CD1c-positive myeloid dendritic cell (primary cell): Measurements from ENCODE around the gene CABP2.

Experiments
- DNase-seq: peaks from one replicate; pipeline ENCODE4 v3.0.0-alpha.2; 2016; ENCODE audit errors: extremely low spot score

The CABP2 gene

DNA sequence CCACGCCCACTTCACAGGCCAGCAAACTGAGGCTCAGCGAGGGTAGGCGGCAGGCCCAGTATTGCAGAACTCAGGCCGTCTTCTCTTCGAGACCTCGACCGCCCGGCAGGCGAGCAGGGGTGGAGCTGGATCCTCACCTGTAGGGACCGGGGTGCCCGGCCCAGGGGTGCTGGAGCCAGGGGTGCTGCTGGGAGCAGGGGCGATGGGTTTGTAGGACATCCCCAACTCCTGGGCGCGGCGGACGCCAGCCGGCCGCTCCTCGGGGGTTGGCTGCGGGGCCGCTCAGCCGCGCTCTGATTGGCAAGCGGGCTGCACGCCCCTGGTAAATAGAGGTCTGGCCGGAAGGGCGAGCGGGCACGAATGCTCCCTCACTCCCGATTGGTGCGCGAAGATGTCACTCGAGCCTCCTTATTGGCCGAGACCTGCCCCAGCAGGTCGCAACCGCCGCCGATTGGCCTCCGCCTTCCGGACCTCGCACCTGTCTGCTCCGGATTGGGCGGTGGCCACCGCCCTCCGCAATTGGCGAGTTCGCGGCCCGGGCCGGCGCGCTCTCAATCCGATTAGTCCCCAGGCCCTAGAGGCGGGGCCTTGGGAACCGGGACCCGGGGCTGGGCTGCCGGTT, 15.3 kb downstream of the CABP2 start, which contains the start of gene CDK2AP2:
CDK2AP2 (minus strand) TSS at position 299 of the 622 bp plus-strand sequence; CDS start at position 219, 80 bp downstream.
- DNase-seq = peak; percentile 99

DNA sequence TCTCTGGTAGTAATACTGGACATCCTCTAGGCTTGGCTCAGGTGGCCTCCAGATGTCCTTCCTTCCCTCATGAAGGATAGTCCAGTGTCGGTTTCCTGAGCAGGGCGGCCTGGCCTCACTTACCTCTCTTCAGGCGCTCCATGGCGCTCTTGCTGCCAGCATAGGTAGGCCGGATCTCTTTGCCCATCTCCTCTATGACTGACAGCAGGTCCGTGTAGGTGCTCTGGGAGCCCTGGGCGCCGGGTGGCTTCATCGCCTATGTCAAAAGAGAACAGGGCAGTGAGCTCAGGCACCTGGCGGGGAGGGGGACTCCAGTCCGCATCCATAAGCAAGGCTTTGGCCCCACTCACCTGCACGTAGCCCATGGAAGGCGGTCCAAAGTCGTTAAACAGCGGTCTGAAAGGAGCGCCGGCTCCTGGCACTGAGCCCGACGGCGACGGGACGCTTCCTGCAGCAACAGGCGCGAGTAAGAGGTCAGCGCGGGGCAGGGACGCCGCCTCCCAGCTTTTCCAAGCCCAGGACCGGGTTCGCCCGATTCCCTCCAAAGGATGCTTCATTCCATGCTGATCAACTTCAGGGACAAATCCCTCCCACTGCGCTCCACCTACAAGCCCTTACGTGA, 15.9 kb downstream of the CABP2 start:
- no peak for DNase-seq

DNA sequence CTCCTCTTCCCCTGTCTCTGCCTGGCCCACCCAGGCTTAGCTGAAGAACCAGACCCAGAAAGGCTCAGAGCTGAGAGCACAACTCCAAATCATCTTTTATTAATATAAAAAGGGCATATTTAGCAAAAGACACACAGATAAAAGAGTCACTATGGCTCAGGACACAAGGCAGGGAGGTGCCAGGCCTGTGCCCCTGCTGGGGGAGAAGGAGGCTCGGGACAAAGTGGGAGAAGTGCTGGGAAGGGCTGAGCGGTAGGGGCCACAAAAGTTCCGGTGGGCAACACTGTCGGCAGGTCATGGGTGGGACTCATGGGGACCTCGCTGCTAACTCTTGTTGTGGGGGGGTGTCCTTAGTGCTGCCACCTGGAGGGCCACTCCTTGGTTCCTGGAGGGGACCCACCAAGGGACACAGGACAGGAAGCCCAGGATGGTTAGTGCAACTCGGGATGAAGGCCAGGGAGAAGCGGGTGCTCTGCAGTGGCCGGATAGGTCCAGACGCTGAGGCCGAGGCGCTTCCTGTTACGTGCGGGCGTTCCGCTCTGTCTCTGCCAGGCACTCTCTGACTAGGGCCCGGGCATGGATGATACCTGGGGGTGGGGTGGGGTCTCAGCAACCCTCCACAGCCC, 16.7 kb downstream of the CABP2 start:
- no peak for DNase-seq

DNA sequence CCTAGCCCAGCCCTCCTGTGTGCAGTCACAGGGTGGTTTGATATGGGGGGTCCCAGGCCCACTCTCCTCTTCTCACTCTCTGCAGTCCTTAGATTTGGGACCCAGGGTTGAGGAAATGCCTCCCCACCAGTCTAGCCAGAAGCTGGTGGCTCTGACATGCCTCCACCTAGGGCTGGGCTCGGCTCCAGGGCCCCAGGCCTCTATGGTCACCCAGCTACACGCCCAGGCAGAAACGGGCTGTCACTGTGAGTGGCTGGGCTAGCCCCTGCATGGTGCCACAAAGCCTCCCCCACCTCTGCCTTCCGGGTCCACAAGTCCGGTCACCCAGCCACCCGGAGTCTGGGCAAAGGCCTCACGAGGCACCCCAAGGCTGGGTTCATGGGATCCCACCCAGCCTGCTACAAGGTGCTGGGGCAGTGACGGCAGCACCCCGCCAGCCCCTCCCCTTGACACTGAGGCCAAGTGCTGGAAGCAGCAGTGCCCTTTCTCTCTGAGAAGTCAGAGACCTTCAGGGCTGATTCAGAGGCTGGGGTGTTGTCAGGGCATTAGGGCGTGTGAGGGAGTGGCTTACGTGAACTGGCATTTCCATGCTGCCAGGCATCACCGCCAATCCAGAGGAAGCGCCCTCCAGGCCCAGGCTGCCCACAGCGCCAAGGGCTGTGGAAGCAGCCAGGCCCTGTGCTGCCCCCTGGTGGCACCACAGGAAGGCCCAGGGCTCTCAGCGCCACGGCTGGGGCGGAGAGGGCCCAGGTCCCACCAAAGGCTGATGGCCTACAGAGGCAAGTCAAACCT, 17.4 kb downstream of the CABP2 start:
- peak; percentile 97 for DNase-seq

DNA sequence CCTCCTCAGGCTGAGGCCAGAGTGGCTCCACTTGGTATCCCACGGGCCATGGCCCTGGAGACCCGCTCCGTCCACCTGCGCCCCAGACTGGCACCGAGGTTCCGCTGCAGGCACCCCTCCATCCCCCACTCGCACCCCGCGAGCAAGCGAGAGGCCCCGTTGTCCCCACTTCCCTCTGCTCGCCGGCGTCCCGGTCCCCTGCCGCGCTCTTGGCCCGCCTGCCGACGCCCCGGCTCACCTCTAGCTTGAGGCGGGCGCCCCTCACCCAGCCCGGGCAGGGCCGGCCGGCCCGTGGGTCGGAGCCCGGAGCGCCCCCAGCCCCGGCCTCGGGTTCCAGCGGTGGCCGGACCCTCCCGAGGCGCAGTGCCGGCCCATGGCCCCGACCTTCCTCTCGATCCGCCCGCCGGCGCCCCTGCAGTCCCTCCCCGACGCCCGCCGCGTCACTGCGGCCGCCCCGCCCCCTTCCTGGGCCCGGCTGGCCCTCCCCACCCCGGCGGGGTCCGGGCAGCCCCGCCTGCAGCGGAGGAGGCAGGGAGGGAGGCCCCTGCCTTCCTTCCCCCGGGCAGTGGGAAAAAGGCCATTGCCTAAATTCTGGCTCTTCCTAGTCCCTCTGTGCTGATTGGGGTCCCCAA, 18.2 kb downstream of the CABP2 start, which contains the start of gene PITPNM1:
PITPNM1 (minus strand) TSS at position 414 of the 632 bp plus-strand sequence. CDS start 1,183 bp downstream, outside the sequence.
- DNase-seq = peak; percentile 76

DNA sequence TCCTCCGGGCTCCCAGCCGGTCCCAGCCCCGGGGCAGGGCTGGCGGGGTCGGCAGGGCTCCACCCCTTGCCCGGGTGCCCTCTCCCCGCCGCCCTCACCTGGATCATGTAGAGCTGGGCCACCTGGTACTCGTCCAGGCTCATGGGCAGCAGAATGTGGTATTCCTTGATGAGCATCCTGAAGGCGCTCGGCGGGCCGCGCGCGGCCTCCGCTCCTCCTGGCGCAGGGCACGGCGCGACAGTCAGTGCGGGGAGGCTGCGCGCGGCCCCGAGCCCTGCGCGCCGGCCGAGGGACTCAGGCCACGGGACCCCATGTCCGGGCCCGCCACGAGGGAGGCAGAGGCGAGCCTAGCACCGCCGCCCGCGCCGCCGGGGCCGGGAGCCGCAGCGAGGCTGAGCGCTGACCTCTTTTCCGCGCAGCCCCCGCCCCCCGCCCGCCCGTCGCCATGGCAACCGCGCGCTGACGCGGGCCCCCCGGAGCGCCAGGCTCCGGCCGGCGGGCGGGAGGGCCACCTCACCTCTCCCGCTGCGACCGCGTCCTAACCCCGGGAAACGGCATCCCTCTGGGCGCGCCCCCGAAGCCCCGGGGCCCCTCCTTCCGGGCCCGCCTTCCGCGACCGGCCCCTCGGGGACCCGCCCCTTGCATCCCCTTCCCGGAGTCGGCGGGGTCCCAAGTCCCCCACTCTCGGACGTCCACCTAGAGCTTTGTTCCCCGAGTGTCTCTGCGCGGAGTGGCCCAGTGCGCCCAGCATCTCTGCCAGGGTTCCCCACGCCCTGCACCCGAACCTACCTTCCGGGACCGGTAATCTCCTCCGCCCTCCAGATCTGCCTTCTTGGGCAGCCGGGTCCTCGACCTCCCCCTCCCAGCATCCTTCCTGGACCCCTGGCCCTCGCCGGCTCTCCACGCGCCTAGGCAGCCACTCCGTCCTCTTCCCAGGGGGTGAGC, 19.0 kb downstream of the CABP2 start:
- peak; percentile 22 for DNase-seq

DNA sequence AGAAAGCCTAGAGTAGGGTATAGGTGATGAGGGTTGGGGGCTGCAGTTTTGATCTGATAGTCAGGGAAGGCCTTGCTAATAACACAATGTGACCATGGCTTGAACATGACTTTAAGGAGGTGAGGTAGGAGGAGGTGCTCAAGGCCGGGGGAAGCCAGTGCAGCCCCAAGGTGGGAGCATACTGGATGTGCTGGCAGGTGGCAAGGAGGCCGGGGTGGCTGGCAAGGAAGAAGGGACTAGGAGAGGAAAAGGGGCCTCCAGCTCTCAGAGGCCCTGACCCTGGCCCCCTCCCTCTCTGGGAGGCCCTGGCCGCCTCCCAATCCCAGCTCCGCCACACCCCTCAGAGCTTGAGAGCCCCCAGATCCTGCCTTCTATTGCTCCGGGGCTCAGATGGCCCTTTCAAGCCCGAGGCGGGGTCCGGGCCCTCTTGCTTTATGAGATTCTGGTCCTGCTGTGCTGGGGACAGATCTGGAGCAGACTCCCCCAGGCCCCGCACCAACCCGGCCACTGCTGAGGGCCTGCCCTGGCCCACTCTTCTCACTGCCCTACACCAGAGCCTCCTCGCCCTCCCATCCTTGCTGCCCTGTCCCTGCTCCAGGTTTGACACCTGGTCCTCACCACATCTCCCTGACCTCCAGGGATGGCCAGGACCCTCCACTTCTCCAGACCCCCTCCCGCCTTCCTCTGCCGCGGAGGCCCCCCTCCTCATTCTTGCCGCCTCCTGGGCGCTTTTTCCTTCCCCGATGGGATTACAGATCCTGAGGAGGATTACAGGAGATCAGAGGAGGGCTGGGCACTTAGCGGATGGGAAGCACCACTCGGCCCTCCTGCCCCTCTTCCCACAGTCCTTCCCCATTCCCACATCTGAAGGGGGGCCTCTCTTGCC, 19.9 kb downstream of the CABP2 start:
- no peak for DNase-seq

DNA sequence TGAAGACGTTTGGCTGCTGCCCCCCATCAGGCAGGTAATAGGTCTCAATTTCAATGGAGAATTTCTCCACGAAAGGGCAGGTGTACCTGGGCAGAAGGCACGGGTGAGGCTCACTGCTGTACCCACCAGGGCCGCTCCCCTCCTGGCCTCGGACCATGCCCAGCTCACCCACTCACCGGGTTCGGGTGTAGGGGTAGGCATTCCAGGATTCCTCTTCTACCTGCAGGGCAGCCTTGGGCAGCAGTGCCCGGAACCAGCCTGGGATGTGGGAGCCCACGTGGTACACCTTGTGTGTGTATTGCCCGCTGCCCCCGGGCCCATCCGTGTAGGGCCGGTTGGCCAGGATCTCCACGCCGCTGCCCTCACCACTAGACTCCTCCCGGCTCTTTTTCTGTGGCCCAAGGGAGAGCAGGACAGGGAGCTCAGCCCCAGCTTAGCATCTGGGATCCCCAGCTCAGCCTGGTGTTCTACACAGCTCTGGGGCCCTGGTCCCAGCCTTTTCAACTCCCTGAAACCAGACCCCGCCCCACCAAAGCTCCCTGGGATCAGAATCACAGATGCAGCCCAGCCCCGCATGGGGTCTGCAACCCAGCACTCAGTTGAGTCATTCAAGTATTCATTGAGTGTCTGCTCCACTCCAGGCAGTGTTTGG, 20.8 kb downstream of the CABP2 start:
- DNase-seq = no peak

DNA sequence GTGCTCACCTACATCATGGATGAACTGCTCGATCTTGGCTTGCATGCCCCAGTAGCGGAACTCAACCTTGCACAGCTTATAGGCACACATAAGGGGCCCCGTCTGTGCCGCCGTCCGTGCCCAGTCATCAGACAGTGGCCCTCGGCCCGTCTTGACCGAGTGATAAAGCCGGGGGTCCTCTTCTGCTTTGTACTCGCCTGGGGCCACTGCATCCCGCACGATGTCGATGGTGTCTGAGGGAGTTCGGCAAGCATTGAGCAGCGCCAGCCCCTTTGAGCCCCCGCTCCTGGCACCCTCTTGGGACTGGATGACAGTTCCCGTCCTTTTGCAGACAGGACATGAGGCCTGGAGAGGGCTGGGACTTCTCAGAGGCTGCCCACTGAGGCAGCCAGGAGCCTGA, 21.4 kb downstream of the CABP2 start:
- DNase-seq = no peak

DNA sequence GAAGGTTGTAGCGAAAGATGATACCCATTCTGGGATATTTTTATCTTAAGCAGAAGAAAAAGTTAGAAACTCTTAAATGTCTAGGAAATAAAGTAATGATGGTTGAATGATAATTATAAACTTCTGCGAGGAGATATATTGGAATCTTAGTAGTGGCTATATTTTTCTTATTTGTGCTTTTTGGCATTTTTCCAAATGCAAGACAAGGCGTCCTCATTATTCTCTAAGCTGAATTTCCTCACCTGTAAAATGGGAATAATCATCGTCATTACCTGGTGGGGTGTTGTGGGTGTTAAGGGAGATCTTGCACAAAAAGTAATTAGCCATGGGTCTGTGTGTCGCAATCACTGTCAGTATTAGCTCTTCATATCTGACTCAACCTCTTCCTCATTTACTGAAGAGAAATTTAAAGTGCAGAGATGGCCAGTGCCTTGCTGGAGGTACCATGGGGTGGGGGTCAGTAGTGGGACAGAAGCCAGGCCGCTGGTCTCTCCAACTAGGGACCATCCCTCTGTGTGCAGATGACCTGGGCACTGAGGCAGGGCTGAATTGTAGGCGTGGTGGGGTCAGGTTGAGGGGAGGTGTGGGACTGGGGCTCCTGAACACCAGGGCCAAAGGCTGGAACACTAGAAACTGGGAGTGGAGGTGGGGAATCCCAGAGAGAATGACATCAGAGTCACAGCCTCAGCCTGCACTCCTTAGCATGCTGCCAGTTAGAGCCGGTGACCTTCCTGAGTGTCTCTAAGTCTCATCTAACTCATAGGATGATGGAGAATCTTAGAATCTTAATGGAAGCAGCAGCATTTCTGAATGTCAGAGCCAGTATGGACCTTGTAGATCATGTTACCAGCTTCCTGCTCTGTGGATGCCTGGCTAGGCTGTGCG, 22.2 kb downstream of the CABP2 start:
- DNase-seq = peak; percentile 60

DNA sequence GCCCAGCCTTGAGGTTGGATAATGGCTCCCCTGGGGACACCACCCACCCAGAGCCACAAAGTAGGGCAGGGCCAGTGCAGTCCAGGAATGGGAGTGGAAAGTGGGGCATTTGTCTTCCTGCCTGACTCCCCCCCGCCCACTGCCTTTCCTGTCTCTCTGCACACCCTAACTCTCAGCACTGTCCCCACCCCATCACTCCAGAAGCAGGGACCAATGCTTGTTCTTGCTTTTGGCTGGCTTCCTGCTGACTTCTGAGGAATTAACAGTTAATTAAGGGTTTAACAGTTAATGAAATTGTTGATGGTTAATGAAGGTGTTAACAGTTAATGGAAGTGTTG, 22.8 kb downstream of the CABP2 start:
- DNase-seq = no peak

DNA sequence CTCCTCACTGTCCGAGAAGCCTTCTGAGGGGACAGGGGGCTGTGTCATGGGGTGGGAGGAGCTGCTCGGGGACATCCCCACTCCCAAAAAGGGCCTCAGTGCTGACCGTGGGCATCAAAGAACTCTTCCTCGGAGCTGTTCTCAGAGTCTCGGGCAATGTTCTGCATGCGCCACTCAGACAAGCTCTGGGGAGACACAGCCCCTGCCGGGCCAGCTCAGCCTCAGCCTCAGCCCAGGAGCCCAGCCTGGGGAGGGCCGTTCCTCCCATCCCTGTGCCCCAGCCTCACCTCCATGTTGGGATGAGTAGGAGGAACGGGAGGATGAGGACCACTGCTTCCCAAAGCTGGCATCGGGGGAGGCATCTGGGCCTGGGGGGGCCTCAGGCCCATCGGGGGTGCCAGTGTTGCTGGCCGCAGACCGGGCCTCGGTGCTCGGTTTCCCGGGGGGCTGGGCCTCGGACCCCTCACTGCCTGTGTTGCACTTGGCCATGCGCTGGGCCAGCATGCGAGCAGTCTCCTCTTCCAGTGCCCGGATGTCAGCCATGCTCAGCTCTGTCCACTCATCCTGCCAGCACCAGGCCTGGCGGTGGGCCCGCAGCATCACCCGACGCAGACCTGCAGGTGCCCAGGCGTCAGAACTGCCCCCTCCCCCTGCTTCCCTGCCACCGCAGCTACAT, 23.3 kb downstream of the CABP2 start:
- no peak for DNase-seq

DNA sequence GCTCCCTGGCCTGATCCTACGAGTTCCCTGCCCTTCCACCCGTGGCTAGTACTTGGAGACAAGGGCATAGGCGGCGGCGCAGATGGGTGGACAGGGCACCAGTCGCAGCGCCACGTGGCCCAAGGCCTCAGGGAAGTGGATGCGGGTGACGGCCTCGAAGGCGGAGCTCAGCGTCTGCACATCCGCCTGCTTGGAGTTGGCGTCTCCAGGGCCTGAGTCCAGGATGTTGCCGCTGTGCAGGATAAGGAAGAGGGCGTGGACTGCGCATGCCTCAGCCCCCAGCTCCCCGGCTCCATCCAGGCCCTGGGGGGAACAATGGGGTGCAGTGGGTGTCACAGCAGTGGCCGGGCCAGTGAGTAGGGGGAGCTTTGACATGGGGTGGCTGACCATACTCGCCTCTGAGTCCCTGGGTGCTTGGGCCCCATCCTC, 24.7 kb downstream of the CABP2 start:
- no peak for DNase-seq

DNA sequence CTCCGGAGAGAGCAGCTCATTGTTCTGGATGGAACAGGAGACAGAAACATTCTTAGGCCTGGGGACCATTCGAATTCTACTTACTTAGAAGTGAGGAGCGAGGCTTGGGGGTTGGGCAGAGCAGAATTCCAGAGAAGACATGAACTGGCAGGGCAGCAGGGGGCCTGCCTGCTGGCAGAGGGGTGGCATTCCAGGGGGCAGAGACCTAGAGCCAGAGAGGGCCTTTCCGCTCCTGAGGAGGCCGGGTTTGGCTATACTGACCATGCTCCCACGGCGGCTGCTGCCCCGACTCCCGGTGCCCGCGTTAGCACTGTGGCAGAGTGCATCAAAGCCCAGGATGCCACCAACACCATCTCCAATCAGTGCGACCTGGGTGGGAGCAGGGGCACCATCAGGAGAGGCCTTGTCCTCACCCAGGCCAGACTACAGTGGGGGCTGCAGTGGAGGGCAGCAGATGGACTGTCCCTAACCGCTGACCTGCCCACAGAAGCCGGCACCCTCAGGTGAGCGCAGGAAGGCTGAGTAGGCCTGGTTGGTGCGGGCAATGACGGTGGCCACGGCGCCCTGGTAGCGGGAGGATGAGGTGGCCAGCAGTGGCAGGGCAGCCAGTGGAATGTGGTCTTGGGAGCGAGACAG, 25.5 kb downstream of the CABP2 start:
- no peak for DNase-seq

DNA sequence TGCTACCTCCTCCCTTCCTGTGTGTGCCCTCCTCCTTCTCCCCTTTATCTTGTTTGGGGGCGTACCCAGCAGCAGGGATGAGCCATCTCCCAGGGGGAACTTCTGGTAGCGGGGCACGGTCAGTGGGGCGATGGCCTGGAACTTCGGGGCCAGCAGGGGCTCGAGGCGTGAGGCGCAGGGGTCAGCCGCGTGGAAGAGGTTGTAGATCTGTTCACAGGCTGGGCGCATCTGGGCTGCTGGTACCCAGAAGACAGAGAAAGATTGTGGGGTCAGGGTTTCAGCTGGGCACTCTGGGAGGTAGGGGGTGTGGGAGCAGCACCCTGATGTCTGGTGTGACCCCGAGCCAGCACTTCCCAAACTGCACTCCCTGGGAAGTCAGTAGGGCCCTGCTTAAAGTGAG, 27.1 kb downstream of the CABP2 start:
- no peak for DNase-seq

DNA sequence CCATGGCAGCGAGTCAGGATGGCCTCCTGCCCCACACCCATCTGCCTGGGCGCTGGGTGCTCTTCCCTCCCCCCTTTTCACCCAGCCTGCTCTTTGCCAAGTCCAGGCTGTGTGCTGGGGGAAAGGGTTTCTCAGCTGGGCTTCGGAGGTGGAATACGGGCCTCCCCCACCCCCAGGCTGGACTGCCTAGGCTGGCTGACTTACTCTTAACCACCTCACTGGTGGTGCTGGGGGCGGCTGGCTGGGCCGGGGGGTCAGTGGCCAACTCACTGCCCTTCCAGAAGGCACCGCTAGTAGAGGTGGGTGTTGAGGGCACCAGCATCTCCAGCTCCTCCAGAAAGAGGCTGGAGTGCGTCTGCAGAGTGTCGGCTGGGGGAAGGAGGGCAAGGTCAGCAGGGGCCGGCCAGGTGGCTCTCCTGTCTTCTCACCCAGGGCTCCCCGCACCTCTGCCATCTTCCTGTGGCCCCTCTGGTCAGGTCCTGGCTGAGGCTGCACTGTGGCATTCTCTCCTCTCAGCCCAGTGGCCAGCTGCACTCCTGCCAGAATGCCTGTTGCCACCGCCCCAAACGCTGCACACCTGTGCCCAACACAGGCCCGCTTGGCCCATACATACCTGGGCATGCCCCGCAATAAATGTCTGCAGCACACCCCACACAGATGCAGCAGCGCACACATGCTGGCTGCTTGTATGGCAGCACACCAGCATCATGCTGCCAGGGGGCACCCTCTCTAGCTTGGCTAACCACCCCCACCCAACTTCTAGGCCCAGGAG, 27.8 kb downstream of the CABP2 start:
- no peak for DNase-seq
